Raji (cell line): ENCODE results near the gene TXNDC17.

Experiments used
- POLR2A ChIP-seq: IDR thresholded peaks from 2 replicates; pipeline ENCODE4 v1.6.1; 2011; ENCODE audit warnings: low read depth, low read length, control low read depth; ENCODE audit not compliant: insufficient read depth

TXNDC17 gene

GRCh38 chr17:6627019-6627418, 13.8 kb upstream of the TXNDC17 start:
- no peak for TF ChIP-seq POLR2A

- TF ChIP-seq POLR2A: no peak
Observed at GRCh38 chr17:6630390-6630789, 10.5 kb upstream of the TXNDC17 start.

- no peak for TF ChIP-seq POLR2A
Observed at GRCh38 chr17:6632530-6632929, 8.3 kb upstream of the TXNDC17 start.

- TF ChIP-seq POLR2A: no peak
Observed at GRCh38 chr17:6633263-6633662, 7.6 kb upstream of the TXNDC17 start.

- no peak for TF ChIP-seq POLR2A
Observed at GRCh38 chr17:6636105-6636504, 4.8 kb upstream of the TXNDC17 start.

- TF ChIP-seq POLR2A: no peak
Observed at GRCh38 chr17:6636616-6637457, 4.0 kb upstream of the TXNDC17 start.

GRCh38 chr17:6637458-6637840, 3.4 kb upstream of the TXNDC17 start:
- TF ChIP-seq POLR2A: no peak

- TF ChIP-seq POLR2A: no peak
Observed at GRCh38 chr17:6638046-6638908, 2.6 kb upstream of the TXNDC17 start.

- TF ChIP-seq POLR2A: no peak
Observed at GRCh38 chr17:6639014-6639585, 1.8 kb upstream of the TXNDC17 start.

GRCh38 chr17:6639586-6640535, 999 bp upstream of the TXNDC17 start:
- 0 out of 2 replicates have a peak, but pooled peaks have one; percentile 12 for TF ChIP-seq POLR2A

- TF ChIP-seq POLR2A: no peak
Observed at GRCh38 chr17:6641247-6641863, 495 bp downstream of the TXNDC17 start.

- TF ChIP-seq POLR2A: no peak
Observed at GRCh38 chr17:6642592-6642991, 1.7 kb downstream of the TXNDC17 start.

- TF ChIP-seq POLR2A: no peak
Observed at GRCh38 chr17:6643451-6644125, 2.7 kb downstream of the TXNDC17 start.

- TF ChIP-seq POLR2A: no peak
Observed at GRCh38 chr17:6648181-6648580, 7.3 kb downstream of the TXNDC17 start.

GRCh38 chr17:6651354-6651918, 10.6 kb downstream of the TXNDC17 start, which contains the start of the genes C17orf100 and MED31:
Gene C17orf100 (plus strand): TSS chr17:6651762. CDS start chr17:6651914, 152 bp downstream.
Gene MED31 (minus strand): TSS chr17:6651605. CDS start chr17:6651528, 77 bp downstream.
- TF ChIP-seq POLR2A: peak; percentile 86
